Stimulated activated naive CD4-positive, alpha-beta T cell (primary cell): ENCODE data around the gene EHBP1.
"Not testable (repeated sequence)": the region's sequence is repeated elsewhere in the genome, so short reads cannot be mapped to it uniquely, and the experiment has no call there.

ENCODE experiments used
- DNase-seq, 6 experiments: peaks; one replicate each; lab custom pipeline; 2025; lab: John Stamatoyannopoulos, UW

Gene EHBP1

DNA sequence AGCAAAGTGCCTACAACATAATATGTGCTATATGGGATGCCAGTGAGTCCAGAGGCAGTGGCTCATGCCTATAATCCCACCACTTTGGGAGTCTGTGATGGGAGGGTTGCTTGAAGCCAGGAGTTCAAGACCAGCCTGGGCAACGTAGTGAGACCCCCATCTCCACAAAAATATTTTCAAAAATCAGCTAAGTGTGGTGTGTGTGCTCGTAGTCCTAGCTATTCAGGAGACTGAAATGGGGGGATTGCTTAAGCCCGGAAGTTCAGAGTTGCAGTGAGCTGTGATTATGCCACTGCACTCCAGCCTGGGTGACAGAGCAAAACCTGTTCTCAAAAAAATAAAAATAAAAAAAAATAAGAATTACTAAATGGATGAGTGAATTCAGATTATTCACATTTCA is 368.5 kb downstream of the EHBP1 start:
- DNase-seq = no peak

DNA sequence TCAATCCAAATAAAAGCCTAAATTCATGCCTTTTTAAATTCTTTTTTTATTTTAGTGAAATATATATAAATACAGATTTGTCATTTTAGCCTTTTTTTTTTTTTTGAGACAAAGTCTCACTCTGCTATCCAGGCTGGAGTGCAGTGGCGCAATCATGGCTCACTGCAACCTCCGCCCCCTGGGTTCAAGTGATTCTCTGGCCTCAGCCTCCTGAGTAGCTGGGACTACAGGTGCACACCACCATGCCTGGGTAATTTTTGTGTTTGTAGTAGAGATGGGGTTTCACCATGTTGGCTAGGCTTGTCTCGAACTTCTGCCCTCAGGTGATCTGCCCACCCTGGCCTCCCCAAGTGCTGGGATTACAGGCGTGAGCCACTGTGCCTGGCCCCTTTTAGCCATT is 368.9 kb downstream of the EHBP1 start:
- DNase-seq = not testable (repeated sequence)

DNA sequence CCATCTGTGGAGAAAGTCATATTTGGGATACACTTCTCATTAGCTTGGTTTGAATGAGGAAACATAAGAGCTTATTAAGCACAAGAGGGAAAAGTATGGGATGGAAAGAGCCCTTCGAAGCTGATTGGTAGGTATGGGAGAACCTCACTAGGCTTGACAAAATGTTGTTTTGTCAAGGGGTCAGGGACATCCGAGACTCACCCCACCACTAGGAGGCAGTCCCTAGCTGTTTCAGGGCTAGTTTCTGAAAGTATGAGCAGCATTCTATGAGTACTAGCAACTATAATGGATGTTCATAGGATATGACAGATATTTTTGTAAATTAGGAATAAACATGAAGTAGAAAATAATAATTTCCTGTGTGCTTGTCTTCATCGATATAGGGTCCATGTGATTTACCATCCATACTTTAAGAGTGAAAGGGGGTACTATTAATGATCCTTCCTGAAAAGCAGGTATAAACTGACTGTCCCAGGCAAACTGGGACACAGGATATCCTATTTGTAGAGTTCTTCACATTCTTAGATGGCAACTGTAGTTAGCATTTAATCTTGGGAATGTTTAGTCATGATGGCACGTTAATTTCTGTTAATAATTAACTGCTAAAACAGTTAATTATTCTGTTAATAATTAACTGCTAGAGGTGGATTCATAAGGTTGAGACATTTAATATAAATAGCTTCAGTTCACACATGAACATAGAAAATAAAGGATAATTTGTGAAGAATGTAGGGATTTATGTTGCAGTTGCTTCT is 373.5 kb downstream of the EHBP1 start:
- no peak for DNase-seq

DNA sequence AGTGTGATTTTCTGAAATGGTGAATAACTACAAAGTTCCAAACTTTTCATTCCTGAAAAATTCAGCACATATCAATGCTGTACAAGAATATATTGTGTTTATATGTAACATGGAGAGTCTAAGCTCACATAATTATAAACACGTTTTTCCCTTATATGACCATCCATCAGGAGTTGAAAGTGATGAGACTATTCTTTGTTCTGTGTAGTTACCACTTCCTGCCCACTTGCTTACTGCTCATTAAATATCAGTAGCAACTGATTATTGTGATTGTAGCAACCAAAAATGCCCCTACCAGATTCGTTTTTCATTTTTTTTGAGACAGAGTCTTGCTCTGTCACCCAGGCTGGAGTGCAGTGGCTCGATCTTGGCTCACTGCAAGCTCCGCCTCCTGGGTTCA is 375.9 kb downstream of the EHBP1 start:
- no peak for DNase-seq

DNA sequence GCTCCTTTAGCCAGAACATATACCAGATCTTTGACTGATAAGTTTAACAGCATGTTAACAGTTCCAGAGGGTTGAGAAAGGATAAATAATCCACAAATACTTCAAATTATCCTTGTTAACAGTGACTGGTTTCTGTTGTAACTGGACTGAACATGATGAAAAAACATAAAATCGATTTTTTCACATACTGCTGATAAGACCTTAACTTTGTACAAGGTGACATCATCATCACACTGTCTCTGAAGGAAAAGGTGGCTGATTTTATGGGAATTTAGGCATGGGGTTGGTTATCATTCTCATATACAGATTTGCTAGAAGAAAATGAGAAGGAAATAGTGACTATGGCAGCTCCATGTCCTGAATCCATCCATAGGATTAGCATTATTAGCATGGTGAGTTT is 381.2 kb downstream of the EHBP1 start:
- no peak for DNase-seq

DNA sequence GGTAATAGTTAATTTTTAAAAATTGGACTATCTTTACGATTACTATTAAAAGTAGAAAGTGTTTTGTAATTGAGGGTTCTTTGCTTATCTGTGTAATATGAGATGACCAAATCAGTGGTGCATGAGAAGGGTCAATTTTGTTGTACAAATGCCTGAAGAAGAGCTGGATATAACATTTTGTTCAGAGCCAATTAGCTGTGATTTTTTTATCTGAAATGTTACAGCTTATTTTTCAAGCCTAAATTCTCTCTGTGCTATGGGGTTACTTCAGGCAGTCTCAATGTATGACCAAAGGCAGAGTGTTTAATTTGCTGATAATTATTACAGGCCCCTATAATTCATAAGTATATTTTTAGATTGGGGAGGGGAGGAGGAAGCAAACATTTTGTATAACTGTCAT is 386.9 kb downstream of the EHBP1 start:
- no peak for DNase-seq

DNA sequence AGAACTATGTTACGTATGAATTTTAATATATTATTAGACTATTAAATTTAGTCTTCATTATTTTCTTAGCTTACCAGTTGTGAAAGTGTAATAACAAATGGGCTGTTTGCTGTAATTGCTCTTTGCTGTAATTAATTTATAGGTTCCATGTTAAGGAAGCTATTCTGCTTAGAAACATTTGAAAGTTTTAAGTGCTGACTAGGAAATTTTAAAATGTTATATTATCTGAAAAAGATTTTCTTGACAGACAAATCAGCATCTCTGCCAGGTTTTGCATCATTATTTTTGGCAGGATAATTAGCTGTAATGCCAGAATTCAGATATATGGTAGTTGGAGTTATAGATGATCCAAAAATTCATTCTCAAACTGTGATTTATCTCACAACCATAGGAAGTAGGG is 387.3 kb downstream of the EHBP1 start:
- DNase-seq = no peak

DNA sequence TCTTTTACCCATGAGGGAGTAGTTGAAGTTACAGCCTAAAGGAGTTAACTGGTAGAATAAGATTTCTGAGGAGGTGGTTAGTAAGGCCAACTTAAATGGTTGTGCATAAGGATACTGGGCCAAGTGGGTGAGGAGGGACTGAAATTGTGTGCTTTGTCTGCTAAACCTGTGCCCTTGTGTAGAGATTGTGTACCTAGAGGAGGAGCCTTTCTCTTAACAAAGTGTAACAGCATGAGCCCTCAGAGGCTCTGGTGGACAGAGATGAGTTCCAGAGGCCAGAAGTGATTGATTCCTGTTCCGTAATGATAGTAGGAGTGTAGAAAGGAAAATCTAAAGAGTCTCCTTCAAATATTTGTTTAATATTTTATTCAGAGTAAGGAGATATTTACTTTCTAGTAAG is 388.0 kb downstream of the EHBP1 start:
- no peak for DNase-seq
